Fibroblast of lung (primary cell): Measurements from ENCODE around the gene ISOC2.

Experiments
- CTCF ChIP-seq, 2 donors: IDR thresholded peaks in 1 of 2; conservative IDR thresholded peaks in 1 of 2; 1 replicate in 1 of 2; 2 replicates in 1 of 2; pipeline ENCODE4 v1.5.1; 2011 to 2012; ENCODE audit warnings: low read length in 2 of 2, control low read depth in 1 of 2, inconsistent platforms in 1 of 2, low read depth in 1 of 2, mild to moderate bottlenecking in 1 of 2
- EZH2 ChIP-seq: IDR thresholded peaks from 2 replicates; pipeline ENCODE4 v1.5.1; 2012; ENCODE audit warnings: low read length, control low read depth, mild to moderate bottlenecking; ENCODE audit errors: missing control alignments

GRCh38 chr19:55446060-55446459 is 15.4 kb downstream of the ISOC2 start:
- TF ChIP-seq CTCF (conservative IDR thresholded peaks at IDR 0.05 in 1 of 2, IDR thresholded peaks at IDR 0.05 in 1 of 2; ENCODE audit: low read depth in 1 of 2, low read length in 2 of 2) (no peak), EZH2 (no peak)
